Mucosa of descending colon (tissue), 3 donors: Measurements from ENCODE around the gene ATP1A1. TPM values are rescaled to one million over a fixed set of nuclear protein-coding genes. Genes with fewer than 3 reads are reported as not detected.
A peak's percentile ranks its signal among the peaks of the same experiment; 100 is the strongest.

Experiments used
- ATAC-seq: fragments of 200-7000 bp; cut with Tn5 transposase; one replicate; pipeline ENCODE4 v1.9.1; 2020; ENCODE audit warnings: mild to moderate bottlenecking, moderate library complexity
- DNase-seq, 3 donors: peaks; one replicate each; pipeline ENCODE4 v3.0.0-alpha.2; 2020
- H3K36me3 ChIP-seq: fragments of 200-600 bp; one replicate; pipeline ENCODE4 v1.8.0; 2021; ENCODE audit warnings: low read depth, mild to moderate bottlenecking
- H3K4me1 ChIP-seq: fragments of 200-600 bp; one replicate; pipeline ENCODE4 v1.8.0; 2021; ENCODE audit warnings: low read depth, mild to moderate bottlenecking
- H3K4me3 ChIP-seq: fragments of 200-600 bp; one replicate; pipeline ENCODE4 v1.8.0; 2021; ENCODE audit warnings: mild to moderate bottlenecking
- H3K9me3 ChIP-seq: fragments of 200-600 bp; one replicate; pipeline ENCODE4 v1.8.0; 2021; ENCODE audit warnings: mild to moderate bottlenecking
- CTCF ChIP-seq: fragments of 200-600 bp; IDR thresholded peaks from one replicate; pipeline ENCODE4 v1.8.0; 2022; ENCODE audit warnings: antibody characterized with exemption, mild to moderate bottlenecking
- intact Hi-C, 2 donors: fragments of 100-400 bp; cut with DNase I in 1 of 2; cut with micrococcal nuclease in 1 of 2; formaldehyde crosslinking; loops; one replicate each; pipeline versions ENCODE4 v1.11.0 to v1.11.1; 2022; cut with DNase I, micrococcal nuclease
- long read RNA-seq, 2 donors: library from polyadenylated mRNA; unstranded; transcript quantifications; one replicate each; pipeline ENCODE4 v2.0.0, GENCODE V29; 2019 to 2021
- total RNA-seq, 3 donors: library from RNA; stranded (reverse); fragmentation: NEBNext Ultra II Directional in 2 of 3; extraction: Animal tissue kit (Norgen Biotek cat#: 25700) in 2 of 3; gene quantifications; one replicate each; pipeline versions ENCODE4 v1.2.1 to v1.2.4, GENCODE V29; 2021 to 2023
- donor health status: DM: no; HTN: no; CAD: no; lungs with moderate emphysema.
- donor health status: DM: no; HTN: no; CAD: no.
- donor health status: DM: no; HTN: yes; CAD: no.

The ATP1A1 gene
- 1,000 to 10,000 TPM; 1,136 to 3,461 (median 1,634) TPM for total RNA-seq
- long read RNA-seq, donor 1, transcript ATP1A1-201 (23 exons, 3,654 nt), result major isoform, 474 of 639 reads
- long read RNA-seq, donor 1, partial matches to known transcripts, result 141 of 639 reads
- long read RNA-seq, donor 1, other reads (novel, unspliced or antisense), result 20 of 639 reads
- long read RNA-seq, donor 2, transcript ATP1A1-201 (23 exons, 3,654 nt), result major isoform, 248 of 388 reads
- long read RNA-seq, donor 2, transcript ATP1A1-208 (3 exons, 1,728 nt), result minor isoform, 8 of 388 reads
- long read RNA-seq, donor 2, partial matches to known transcripts, result 112 of 388 reads
- long read RNA-seq, donor 2, other reads (novel, unspliced or antisense), result 20 of 388 reads

GRCh38 chr1:116372651-116373430 lies at the start of gene ATP1A1:
ATP1A1 (plus strand) TSS chr1:116373244; CDS start chr1:116373512, 268 bp downstream.
- DNase-seq (peak; percentile 99), ATAC-seq (peak; percentile 86)
- no peak for TF ChIP-seq CTCF
- H3K9me3 ChIP-seq, result no peaks in the 10 kb centered on the region
- H3K4me1 ChIP-seq, result peaks cover 22% of the 10 kb centered on the region
- peak within 1 kb of the TSS; percentile 83 for H3K4me3 ChIP-seq
- H3K36me3 ChIP-seq, result no peaks in the 10 kb centered on the region
- intact Hi-C loops, result loop anchor here in 1 of 2 donors (5.0 kb wide), 1 partner anchor 236 kb away; no protein-coding TSS in a partner anchor

- H3K9me3 ChIP-seq, result no peaks in the 10 kb centered on the region
- intact Hi-C loops, result loop anchor here in 1 of 2 donors (5.0 kb wide), 1 partner anchor 159 kb away; no protein-coding TSS in a partner anchor
- no peak overlapping the region for H3K4me3 ChIP-seq
- H3K36me3 ChIP-seq, result no peaks in the 10 kb centered on the region
- no peak for TF ChIP-seq CTCF
- peaks cover 46% of the 10 kb centered on the region for H3K4me1 ChIP-seq
- DNase-seq (no peak), ATAC-seq (peak; percentile 74)
Measured at GRCh38 chr1:116323491-116323890, 49.6 kb upstream of the ATP1A1 start.

- DNase-seq (no peak), ATAC-seq (no peak)
- H3K4me1 ChIP-seq, result peaks cover 46% of the 10 kb centered on the region
- no peaks in the 10 kb centered on the region for H3K36me3 ChIP-seq
- no peaks in the 10 kb centered on the region for H3K9me3 ChIP-seq
- H3K4me3 ChIP-seq, result no peak overlapping the region
- intact Hi-C loops, result loop anchor here in 1 of 2 donors (5.0 kb wide), 1 partner anchor 158 kb away; no protein-coding TSS in a partner anchor
- TF ChIP-seq CTCF, result no peak
Measured at GRCh38 chr1:116324411-116324810, 48.6 kb upstream of the ATP1A1 start.

GRCh38 chr1:116325104-116325503 lies 47.9 kb upstream of the ATP1A1 start:
- TF ChIP-seq CTCF, result no peak
- no peak for DNase-seq
- Histone ChIP-seq H3K4me1 (peaks cover 49% of the 10 kb centered on the region), H3K4me3 (no peak overlapping the region), H3K9me3 (no peaks in the 10 kb centered on the region), H3K36me3 (no peaks in the 10 kb centered on the region)
- intact Hi-C loops, result no loop called here
- ATAC-seq, result no peak

- ATAC-seq, result no peak
- TF ChIP-seq CTCF, result no peak
- peaks cover 57% of the 10 kb centered on the region for H3K4me1 ChIP-seq
Measured at GRCh38 chr1:116325922-116326321, 47.1 kb upstream of the ATP1A1 start.

More at GRCh38 chr1:116325922-116326321, 47.1 kb upstream of the ATP1A1 start:
- no peaks in the 10 kb centered on the region for H3K9me3 ChIP-seq
- H3K36me3 ChIP-seq, result no peaks in the 10 kb centered on the region
- no peak overlapping the region for H3K4me3 ChIP-seq
- intact Hi-C loops, result no loop called here
- no peak for DNase-seq
